Left ventricle myocardium inferior (tissue), 1 donor: Measurements from ENCODE around the gene HS3ST4. TPM values are rescaled to one million over a fixed set of nuclear protein-coding genes. Genes with fewer than 3 reads are reported as not detected.

Experiments
- DNase-seq: peaks from one replicate; pipeline ENCODE4 v3.0.0-alpha.2; 2020
- H3K27ac ChIP-seq: fragments of 200-600 bp; replicated peaks from 2 replicates; pipeline ENCODE4 v1.8.0; 2021
- H3K27me3 ChIP-seq: fragments of 200-600 bp; 2 replicates; pipeline ENCODE4 v1.8.0; 2021; ENCODE audit warnings: low read depth
- H3K36me3 ChIP-seq: fragments of 200-600 bp; 2 replicates; pipeline ENCODE4 v1.8.0; 2021
- H3K4me1 ChIP-seq: fragments of 200-600 bp; 2 replicates; pipeline ENCODE4 v1.8.0; 2021
- H3K4me3 ChIP-seq: fragments of 200-600 bp; 2 replicates; pipeline ENCODE4 v1.8.0; 2021; ENCODE audit warnings: mild to moderate bottlenecking, moderate library complexity
- H3K9me3 ChIP-seq: fragments of 200-600 bp; replicated peaks from 2 replicates; pipeline ENCODE4 v1.8.0; 2021
- CTCF ChIP-seq: fragments of 200-600 bp; IDR thresholded peaks from 2 replicates; pipeline ENCODE4 v1.8.0; 2021; ENCODE audit warnings: antibody characterized with exemption, mild to moderate bottlenecking, borderline replicate concordance
- intact Hi-C: fragments of 100-400 bp; cut with micrococcal nuclease; formaldehyde crosslinking; loops from one replicate; pipeline ENCODE4 v1.11.0; 2022
- microRNA-seq: library from miRNA; unstranded; fragments of <30 nt; microRNA quantifications from one replicate; pipeline ENCODE4 v1.2.0, GENCODE V29; 2020
- total RNA-seq: library from RNA; stranded (reverse); fragmentation: NEBNext Ultra II Directional; extraction: Animal tissue kit (Norgen Biotek cat#: 25700); gene quantifications from one replicate; pipeline ENCODE4 v1.2.1, GENCODE V29; 2021
- donor health status: DM: no; HTN: yes; CAD: no; lungs with severe emphysema.

Gene HS3ST4
- total RNA-seq, 1 donor from 2014 or later, result not detected

GRCh38 chr16:26186091-26186615 lies 494.4 kb downstream of the HS3ST4 start:
- peaks cover 5% of the 10 kb centered on the region for H3K27me3 ChIP-seq
- H3K9me3 ChIP-seq, result peaks cover 3% of the 10 kb centered on the region
- no peak overlapping the region for H3K27ac ChIP-seq
- intact Hi-C loops, result no loop called here
- H3K4me1 ChIP-seq, result no peaks in the 10 kb centered on the region
- no peak for DNase-seq
- no peaks in the 10 kb centered on the region for H3K36me3 ChIP-seq
- H3K4me3 ChIP-seq, result no peak overlapping the region
- TF ChIP-seq CTCF, result no peak

Small RNA genes within 50 kb of the gene (microRNA-seq; reads per million reads assigned to microRNA genes)
- gene MIR548W, result not detected
